HepG2 (cell line): ENCODE results near the gene ALDH16A1. TPM values are rescaled to one million over a fixed set of nuclear protein-coding genes. Genes with fewer than 3 reads are reported as not detected.

ENCODE experiments used
- ARNTL ChIP-seq: sonication (generic); formaldehyde crosslinking; IDR thresholded peaks from 2 replicates; pipeline ENCODE4 v1.4.0; 2020; ENCODE audit warnings: mild to moderate bottlenecking, missing genetic modification reagents
- CHD4 ChIP-seq: fragments of 200-600 bp; sonication (generic); IDR thresholded peaks from 2 replicates; pipeline ENCODE4 v1.7.0; 2017; ENCODE audit warnings: mild to moderate bottlenecking, low read length, borderline replicate concordance
- FOXO4 ChIP-seq: sonication (generic); formaldehyde crosslinking; conservative IDR thresholded peaks from 2 replicates; pipeline ENCODE4 v1.8.1; 2023; ENCODE audit warnings: missing genetic modification reagents
- HNRNPUL1 ChIP-seq: fragments of 200-400 bp; formaldehyde crosslinking; IDR thresholded peaks from 2 replicates; pipeline ENCODE4 v1.6.1; 2017; ENCODE audit warnings: low read depth, mild to moderate bottlenecking, low read length, moderate library complexity
- HOXA7 ChIP-seq: sonication (generic); formaldehyde crosslinking; IDR thresholded peaks from 2 replicates; pipeline ENCODE4 v1.8.1; 2022; ENCODE audit warnings: mild to moderate bottlenecking, missing genetic modification reagents, moderate library complexity
- JUNB ChIP-seq: sonication (generic); formaldehyde crosslinking; IDR thresholded peaks from 2 replicates; pipeline ENCODE4 v1.8.0; 2022; ENCODE audit warnings: missing genetic modification reagents, mild to moderate bottlenecking, borderline replicate concordance
- MXI1 ChIP-seq: IDR thresholded peaks from 3 replicates; pipeline ENCODE4 v1.6.1; 2012; ENCODE audit warnings: low read depth, low read length, inconsistent platforms, borderline replicate concordance
- NCOR1 ChIP-seq: fragments of 200-600 bp; sonication (generic); IDR thresholded peaks from 2 replicates; pipeline ENCODE4 v1.7.0; 2017; ENCODE audit warnings: antibody characterized with exemption, low read length, borderline replicate concordance
- NONO ChIP-seq, 2 experiments: fragments of 450-650 bp in 1 of 2; sonication (generic) in 1 of 2; formaldehyde crosslinking in 1 of 2; IDR thresholded peaks in 1 of 2; conservative IDR thresholded peaks in 1 of 2; 2 replicates each; pipeline versions ENCODE4 v1.6.1 to v1.8.0; 2017 to 2022; ENCODE audit warnings: mild to moderate bottlenecking in 1 of 2, missing genetic modification reagents in 1 of 2, moderate library complexity in 1 of 2
- PITX1 ChIP-seq: sonication (generic); formaldehyde crosslinking; IDR thresholded peaks from 2 replicates; pipeline ENCODE4 v1.5.1; 2020; ENCODE audit warnings: mild to moderate bottlenecking, missing genetic modification reagents
- SIX1 ChIP-seq: sonication (generic); formaldehyde crosslinking; IDR thresholded peaks from 2 replicates; pipeline ENCODE4 v1.4.0; 2020; ENCODE audit warnings: missing genetic modification reagents, borderline replicate concordance
- TARDBP ChIP-seq: sonication (generic); formaldehyde crosslinking; IDR thresholded peaks from 2 replicates; pipeline ENCODE4 v1.8.0; 2022; ENCODE audit warnings: mild to moderate bottlenecking, missing genetic modification reagents
- THAP11 ChIP-seq: IDR thresholded peaks from 2 replicates; pipeline ENCODE4 v1.6.1; 2016; ENCODE audit warnings: missing biosample characterization, missing genetic modification reagents
- ZKSCAN8 ChIP-seq: IDR thresholded peaks from 2 replicates; pipeline ENCODE4 v1.6.1; 2016; ENCODE audit warnings: borderline replicate concordance, missing genetic modification reagents, missing compliant biosample characterization
- ZNF275 ChIP-seq: sonication (generic); formaldehyde crosslinking; IDR thresholded peaks from 2 replicates; pipeline ENCODE4 v1.8.0; 2022; ENCODE audit warnings: missing genetic modification reagents, mild to moderate bottlenecking, inconsistent platforms, borderline replicate concordance
- ZNF281 ChIP-seq: sonication (generic); formaldehyde crosslinking; IDR thresholded peaks from 2 replicates; pipeline ENCODE4 v1.4.0; 2020; ENCODE audit warnings: missing genetic modification reagents, borderline replicate concordance
- ZNF383 ChIP-seq: sonication (generic); formaldehyde crosslinking; IDR thresholded peaks from 2 replicates; pipeline ENCODE4 v1.4.0; 2020; ENCODE audit warnings: missing genetic modification reagents, mild to moderate bottlenecking, borderline replicate concordance
- ZNF761 ChIP-seq: sonication (generic); formaldehyde crosslinking; conservative IDR thresholded peaks from 2 replicates; pipeline ENCODE4 v1.4.0; 2020; ENCODE audit warnings: mild to moderate bottlenecking, missing genetic modification reagents
- ZNF766 ChIP-seq: sonication (generic); formaldehyde crosslinking; IDR thresholded peaks from 2 replicates; pipeline ENCODE4 v1.5.0; 2020; ENCODE audit warnings: missing genetic modification reagents, borderline replicate concordance
- ZNF777 ChIP-seq: sonication (generic); formaldehyde crosslinking; IDR thresholded peaks from 2 replicates; pipeline ENCODE4 v1.4.0; 2020; ENCODE audit warnings: missing genetic modification reagents
- ZNF839 ChIP-seq: sonication (generic); formaldehyde crosslinking; IDR thresholded peaks from 2 replicates; pipeline ENCODE4 v1.4.0; 2020; ENCODE audit warnings: missing genetic modification reagents, mild to moderate bottlenecking, borderline replicate concordance
- ZSCAN29 ChIP-seq: sonication (generic); formaldehyde crosslinking; conservative IDR thresholded peaks from 2 replicates; pipeline ENCODE4 v1.4.0; 2020; ENCODE audit warnings: mild to moderate bottlenecking, missing genetic modification reagents
- polyA plus RNA-seq, 8 experiments: library from polyadenylated mRNA; depleted of rRNA in 3 of 8; stranded (reverse) in 7 of 8; unstranded in 1 of 8; fragments of >200 nt; fragmentation: Illumina TruSeq in 4 of 8; extraction: Trizol in 4 of 8; gene quantifications; 2 replicates each; pipeline versions ENCODE4 v1.2.1 to v1.2.3, GENCODE V29; 2011 to 2016; ENCODE audit warnings: low read depth in 4 of 8, missing spikeins in 1 of 8, mixed read lengths in 1 of 8; ENCODE audit not compliant: insufficient read depth in 1 of 8
- total RNA-seq, 5 experiments: library from RNA; depleted of rRNA; stranded (reverse); fragments of >200 nt; fragmentation: Illumina TruSeq; extraction: Trizol; gene quantifications; 2 replicates each; pipeline ENCODE4 v1.2.3, GENCODE V29; 2016; ENCODE audit warnings: low read depth in 1 of 5
- TF ChIP-seq, protein P1 (sequence below): sonication (generic); formaldehyde crosslinking; IDR thresholded peaks from 2 replicates; pipeline ENCODE4 v1.4.0; 2020; ENCODE audit warnings: missing genetic modification reagents, low read depth, mild to moderate bottlenecking, borderline replicate concordance

Gene ALDH16A1
- total and polyA plus RNA-seq, 2 of the 13 experiments (the other 11 are each of a cell fraction or from before 2014, with no cell fraction given): 8.4 to 34.9 TPM

GRCh38 chr19:49443366-49444099 lies 9.5 kb upstream of the ALDH16A1 start (continued):
- TF ChIP-seq ZNF275 (CRISPR knock-in tag): no peak
- TF ChIP-seq TARDBP (CRISPR knock-in tag): no peak
- TF ChIP-seq ZNF839: no peak
- 0 out of 2 replicates have a peak, but pooled peaks have one; percentile 43 for TF ChIP-seq ARNTL (CRISPR knock-in tag)
- TF ChIP-seq NONO (IDR thresholded peaks at IDR 0.05): no peak
- TF ChIP-seq NONO (CRISPR knock-in tag; conservative IDR thresholded peaks at IDR 0.05): no peak; the same call in 1 of the 2 replicates
- TF ChIP-seq JUNB: no peak
- TF ChIP-seq HNRNPUL1: no peak
- TF ChIP-seq NCOR1: no peak
- no peak for TF ChIP-seq CHD4
- 0 out of 2 replicates have a peak, but pooled peaks have one; percentile 62 for TF ChIP-seq ZNF383 (CRISPR knock-in tag)
- no peak for TF ChIP-seq FOXO4 (CRISPR knock-in tag)
- TF ChIP-seq MXI1: peak; percentile 64; the same call in 1 of the 3 replicates
- TF ChIP-seq HOXA7 (CRISPR knock-in tag): no peak
- no peak for TF ChIP-seq PITX1
- no peak for TF ChIP-seq ZNF281
- TF ChIP-seq ZSCAN29 (CRISPR knock-in tag): peak; percentile 52; the same call in 1 of the 2 replicates
- 0 out of 2 replicates have a peak, but pooled peaks have one; percentile 62 for TF ChIP-seq ZKSCAN8 (CRISPR knock-in tag)
- TF ChIP-seq SIX1: no peak
- TF ChIP-seq ZNF777 (CRISPR knock-in tag): peak; percentile 71
- TF ChIP-seq, protein P1, sequence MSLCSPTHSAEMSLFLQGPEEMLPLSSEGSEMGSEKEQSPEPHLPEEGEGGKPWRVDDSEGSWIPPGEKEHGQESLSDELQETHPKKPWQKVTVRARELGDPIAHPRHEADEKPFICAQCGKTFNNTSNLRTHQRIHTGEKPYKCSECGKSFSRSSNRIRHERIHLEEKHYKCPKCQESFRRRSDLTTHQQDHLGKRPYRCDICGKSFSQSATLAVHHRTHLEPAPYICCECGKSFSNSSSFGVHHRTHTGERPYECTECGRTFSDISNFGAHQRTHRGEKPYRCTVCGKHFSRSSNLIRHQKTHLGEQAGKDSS (CRISPR knock-in tag): peak; percentile 80; the same call in 1 of the 2 replicates
- TF ChIP-seq ZNF766 (CRISPR knock-in tag): no peak
- peak; percentile 100 for TF ChIP-seq THAP11 (CRISPR knock-in tag)
- TF ChIP-seq ZNF761 (CRISPR knock-in tag): 0 out of 2 replicates have a peak, but pooled peaks have one; percentile 52
